Prostate gland (tissue), 2 donors: ENCODE results near the gene MBD3L4.
"Not testable (repeated sequence)": the region's sequence is repeated elsewhere in the genome, so short reads cannot be mapped to it uniquely, and the experiment has no call there.

Experiments used
- CTCF ChIP-seq, 4 experiments: fragments of 200-600 bp in 2 of 4; fragments of 450-650 bp in 2 of 4; sonication (generic) in 2 of 4; IDR thresholded peaks; 1 replicate in 3 of 4; 2 replicates in 1 of 4; pipeline ENCODE4 v1.5.1; 2016 to 2019; ENCODE audit warnings: antibody characterized with exemption in 4 of 4, mild to moderate bottlenecking in 2 of 4, moderate library complexity in 2 of 4
- POLR2A ChIP-seq: fragments of 450-650 bp; IDR thresholded peaks from one replicate; pipeline ENCODE4 v1.6.1; 2016; ENCODE audit warnings: antibody characterized with exemption, mild to moderate bottlenecking

GRCh38 chr19:7041563-7041962 is 1.6 kb upstream of the MBD3L4 start:
- not testable (repeated sequence) for TF ChIP-seq CTCF (IDR thresholded peaks at IDR 0.05); POLR2A
